Measurements from ENCODE around the gene MEIOB.

Gene MEIOB

GRCh38 chr16:1820946-1821290 lies 51.0 kb downstream of the MEIOB start:
- Histone ChIP-seq H3K4me3 (ENCODE audit: low read depth, low read length) (no peak overlapping the region), H3K27ac (ENCODE audit: extremely low read depth, low read depth, low read length) (no peak overlapping the region), H3K36me3 (ENCODE audit: control insufficient read depth in 2 of 2, insufficient read depth in 1 of 2, low read length in 2 of 2) (peaks cover 0 to 60% of the 10 kb centered on the region in 2 experiments; a peak in 2 of 3 replicates), H3K9me3 (ENCODE audit: control insufficient read depth, insufficient read depth, low read depth, low read length) (no peaks in the 10 kb centered on the region), H3K4me1 (ENCODE audit: control insufficient read depth, insufficient read depth, low read length) (no peaks in the 10 kb centered on the region)
- no peak for TF ChIP-seq ZNF707 (tag by site-specific recombination; IDR thresholded peaks at IDR 0.05)
- TF ChIP-seq KLF16 (tag by site-specific recombination; IDR thresholded peaks at IDR 0.05): no peak
- no peak for TF ChIP-seq ZSCAN30 (tag by site-specific recombination; IDR thresholded peaks at IDR 0.05)
- no peak for TF ChIP-seq HIC1 (tag by site-specific recombination; IDR thresholded peaks at IDR 0.05)
- no peak for TF ChIP-seq ZNF26 (tag by site-specific recombination; IDR thresholded peaks at IDR 0.05)
- TF ChIP-seq REST (tag by site-specific recombination; IDR thresholded peaks at IDR 0.05): no peak
- TF ChIP-seq ZNF785 (tag by site-specific recombination; IDR thresholded peaks at IDR 0.05): no peak
- no peak for TF ChIP-seq SETDB1 (IDR thresholded peaks at IDR 0.05; ENCODE audit: insufficient read length, low read length)
- no peak for TF ChIP-seq HOXC10 (CRISPR knock-in tag; IDR thresholded peaks at IDR 0.05)
- TF ChIP-seq ZBTB26 (tag by site-specific recombination; optimal IDR thresholded peaks at IDR 0.05): no peak
- no peak for TF ChIP-seq ZBTB6 (tag by site-specific recombination; IDR thresholded peaks at IDR 0.05)
- POLR2A ChIA-PET: interaction anchor here (1.6 kb wide), 1 partner anchor 28 kb away, joined by 4 read pairs; the partner anchor contains the start of gene IGFALS
- CTCF ChIA-PET: no interaction called here

GRCh38 chr16:1820096-1820945 lies 51.6 kb downstream of the MEIOB start:
- TF ChIP-seq KLF1 (tag by site-specific recombination; IDR thresholded peaks at IDR 0.05) (peak; percentile 100), KLF8 (tag by site-specific recombination; IDR thresholded peaks at IDR 0.05) (peak; percentile 36; the same call in 1 of the 2 replicates), GLI2 (tag by site-specific recombination; IDR thresholded peaks at IDR 0.05; ENCODE audit: borderline replicate concordance, low read depth) (no peak)
- Histone ChIP-seq H3K4me1 (ENCODE audit: control insufficient read depth, insufficient read depth, low read length) (no peaks in the 10 kb centered on the region), H3K4me3 (ENCODE audit: low read depth, low read length) (no peak overlapping the region), H3K9me3 (ENCODE audit: control insufficient read depth, insufficient read depth, low read depth, low read length) (no peaks in the 10 kb centered on the region), H3K27ac (ENCODE audit: extremely low read depth, low read depth, low read length) (no peak overlapping the region), H3K36me3 (ENCODE audit: control insufficient read depth in 2 of 2, insufficient read depth in 1 of 2, low read length in 2 of 2) (peaks cover 0 to 62% of the 10 kb centered on the region in 2 experiments; a peak in 2 of 3 replicates)
- ChIA-PET CTCF (no interaction called here), POLR2A (interaction anchor here (1.6 kb wide), 1 partner anchor 27 kb away, joined by 4 read pairs; the partner anchor contains the start of gene IGFALS)
